GM19099 (cell line): ENCODE results near the gene RABIF.

Experiments used
- POLR2A ChIP-seq: IDR thresholded peaks from 3 replicates; pipeline ENCODE4 v1.6.1; 2011; ENCODE audit warnings: low read depth; ENCODE audit not compliant: insufficient read length; ENCODE audit errors: extremely low read depth

RABIF gene

DNA sequence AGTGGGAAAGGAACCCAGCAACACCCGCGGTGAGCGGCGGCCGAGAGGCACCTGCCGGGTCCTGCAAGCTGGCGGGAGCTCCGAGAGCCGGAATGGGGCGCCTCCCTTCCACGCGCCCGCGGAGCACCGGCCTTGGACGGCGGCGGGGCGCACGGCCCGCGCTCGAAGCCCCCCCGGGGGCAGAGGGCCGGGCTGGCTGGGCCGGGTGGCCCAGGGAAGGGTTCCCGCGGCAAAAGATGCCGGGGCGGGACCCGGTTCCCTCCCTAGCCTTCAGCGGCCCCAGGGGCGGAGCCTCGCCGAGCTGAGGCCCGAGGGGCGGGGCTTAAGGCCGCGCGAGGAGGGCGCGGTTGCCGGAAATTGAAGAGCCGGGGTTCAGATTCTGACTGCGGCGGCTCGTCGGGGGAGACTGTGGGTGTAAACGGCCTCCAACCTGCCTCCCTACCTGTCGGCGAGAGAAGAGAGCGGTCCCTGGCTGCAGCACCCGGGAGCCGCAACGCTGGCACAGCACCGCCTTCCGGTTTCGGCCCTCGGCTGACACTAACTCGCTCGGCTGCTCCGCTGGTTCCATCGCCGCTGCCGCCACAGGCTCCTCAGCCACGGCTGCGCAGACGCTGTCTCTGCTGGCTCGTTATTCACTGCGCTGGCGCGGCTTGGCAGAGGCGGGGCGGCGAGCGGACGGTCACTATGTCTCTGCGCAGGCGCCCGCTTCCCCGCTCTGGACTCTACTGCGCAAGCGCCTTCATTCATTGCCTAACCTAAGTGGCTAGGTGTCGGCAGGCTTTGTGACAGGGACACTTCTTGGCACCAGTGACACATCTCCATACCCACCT, at the start of gene RABIF:
Gene RABIF (minus strand): TSS at position 619 of the 830 bp plus-strand sequence. CDS start 51 bp downstream, at position 568.
- peak; percentile 96 for TF ChIP-seq POLR2A

DNA sequence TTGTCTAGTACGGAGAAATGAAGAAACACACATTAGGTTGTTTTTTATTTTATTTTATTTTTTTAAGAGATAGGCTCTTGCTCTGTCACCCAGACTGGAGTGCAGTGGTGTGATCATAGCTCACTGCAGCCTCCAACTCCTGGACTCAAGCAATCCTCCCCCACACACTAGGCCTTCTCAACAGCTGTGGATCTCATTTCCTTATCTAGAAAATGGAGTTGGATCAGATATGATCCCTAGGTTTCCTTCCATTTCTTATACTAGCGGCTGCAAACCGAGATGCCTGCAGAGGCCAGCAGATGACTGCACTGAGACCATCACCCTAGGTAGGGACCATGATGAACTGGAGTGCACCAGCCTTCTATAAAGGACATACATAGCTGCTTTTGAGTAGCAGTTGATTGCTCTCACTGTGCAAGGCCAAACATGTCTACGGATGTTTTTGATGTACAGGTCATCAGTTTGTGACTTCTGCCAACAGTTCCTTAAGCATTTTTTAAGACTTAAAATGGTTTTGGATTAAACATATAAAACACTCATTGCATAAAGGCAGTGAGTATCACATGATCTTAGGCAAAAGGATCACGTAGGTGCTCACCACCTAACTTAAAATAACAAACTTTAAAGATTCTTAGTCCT, 49.5 kb upstream of the RABIF start:
- no peak for TF ChIP-seq POLR2A

DNA sequence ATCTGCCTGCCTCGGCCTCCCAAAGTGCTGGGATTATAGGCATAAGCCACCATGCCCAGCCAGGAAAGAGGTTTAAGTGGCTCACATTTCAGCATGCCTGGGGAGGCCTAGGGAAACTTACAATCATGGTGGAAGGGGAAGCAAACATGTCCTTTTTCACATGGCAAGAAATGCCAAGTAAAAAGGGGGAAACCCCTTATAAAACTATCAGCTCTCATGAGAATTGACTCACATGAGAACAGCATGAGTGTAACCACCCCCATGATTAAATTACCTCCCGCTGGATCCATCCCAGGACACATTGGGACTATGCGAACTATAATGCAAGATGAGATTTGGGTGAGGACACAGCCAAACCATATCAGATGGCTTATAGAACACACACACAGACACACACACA, 46.9 kb upstream of the RABIF start:
- TF ChIP-seq POLR2A, result no peak

DNA sequence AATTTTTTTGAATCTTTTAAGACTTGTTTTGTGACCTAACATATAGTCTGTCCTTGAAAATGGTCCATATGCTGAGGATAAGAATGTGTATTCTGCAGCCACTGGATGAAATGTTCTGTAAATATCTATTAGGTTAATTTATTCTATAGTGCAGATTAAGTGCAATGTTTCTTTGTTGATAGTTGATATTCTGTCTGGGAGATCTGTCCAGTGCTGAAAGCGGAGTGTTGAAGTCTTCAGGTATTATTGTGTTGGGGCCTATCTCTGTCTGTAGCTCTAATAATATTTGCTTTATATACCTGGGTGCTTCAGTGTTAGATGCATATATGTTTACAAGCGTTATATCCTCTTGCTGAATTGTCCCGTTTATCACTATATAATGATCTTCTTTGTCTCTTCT, 45.8 kb upstream of the RABIF start:
- no peak for TF ChIP-seq POLR2A

GRCh38 chr1:202932476-202932875, 43.5 kb upstream of the RABIF start:
- TF ChIP-seq POLR2A, result no peak

DNA sequence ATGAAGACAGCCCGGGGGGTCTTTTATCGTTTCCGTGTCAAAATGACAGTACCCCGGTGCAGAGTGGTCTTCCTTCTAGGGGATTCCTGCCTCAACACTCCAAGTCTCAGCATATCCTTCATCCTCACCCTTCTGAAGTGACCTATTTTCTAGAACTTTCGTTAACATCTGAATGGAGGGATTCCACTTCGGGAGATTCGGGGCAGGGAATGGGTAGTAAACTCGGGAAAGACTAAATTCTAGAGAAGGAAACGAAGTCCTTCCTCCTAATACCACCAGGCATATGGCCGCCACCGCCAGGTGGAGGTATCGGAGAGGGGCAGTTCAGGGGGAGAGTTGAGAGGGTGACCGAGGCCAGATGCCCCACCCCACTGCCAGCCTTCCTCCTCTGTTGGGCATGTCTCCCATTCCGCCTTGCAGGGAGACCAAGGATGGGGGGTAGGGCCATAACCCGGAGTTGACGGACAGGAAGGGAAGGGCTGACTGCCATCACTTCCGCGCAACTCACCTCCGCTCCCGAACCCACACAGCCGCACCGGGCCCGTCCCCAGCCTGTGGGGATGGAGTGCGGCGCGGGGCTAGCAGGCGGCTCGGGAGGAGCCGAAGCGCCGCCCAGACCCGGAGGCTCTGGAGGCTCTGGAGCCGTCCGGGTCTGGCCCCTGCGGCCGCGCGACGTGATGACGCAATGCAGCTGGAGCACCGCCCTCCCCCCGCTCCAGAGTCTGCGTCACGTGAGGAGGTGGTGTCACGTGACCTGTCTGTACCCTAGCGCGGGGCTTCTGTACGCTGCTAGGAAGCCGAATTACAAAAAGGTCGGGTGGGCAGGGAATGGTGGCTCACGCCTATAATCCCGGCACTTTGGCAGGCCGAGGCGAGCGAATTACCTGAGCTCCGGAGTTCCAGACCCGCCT, 37.9 kb upstream of the RABIF start, which contains the start of gene KLHL12:
Gene KLHL12 (minus strand): TSS at position 654 of the 911 bp plus-strand sequence. CDS start 2,072 bp downstream, outside the sequence.
- TF ChIP-seq POLR2A, result peak; percentile 98

GRCh38 chr1:202923533-202923932, 34.6 kb upstream of the RABIF start:
- no peak for TF ChIP-seq POLR2A

DNA sequence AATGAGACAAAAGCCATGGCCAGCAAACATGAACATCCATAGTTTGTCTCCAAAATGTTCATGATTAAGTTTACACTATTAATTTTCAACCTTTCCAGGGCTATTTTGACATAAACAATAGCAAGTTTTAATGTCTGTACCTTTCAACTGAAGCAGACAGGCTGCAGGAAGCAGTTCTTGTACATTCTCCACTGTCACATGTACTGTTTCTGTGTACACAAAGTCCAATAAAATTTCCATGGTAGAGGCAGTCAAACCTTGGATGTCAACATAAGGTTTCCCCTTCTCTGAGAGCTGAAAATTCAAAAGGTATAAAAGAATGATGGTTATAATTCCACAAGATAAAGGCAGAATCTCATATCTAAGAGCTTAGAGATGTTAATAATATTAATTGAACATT, 30.7 kb upstream of the RABIF start:
- no peak for TF ChIP-seq POLR2A

DNA sequence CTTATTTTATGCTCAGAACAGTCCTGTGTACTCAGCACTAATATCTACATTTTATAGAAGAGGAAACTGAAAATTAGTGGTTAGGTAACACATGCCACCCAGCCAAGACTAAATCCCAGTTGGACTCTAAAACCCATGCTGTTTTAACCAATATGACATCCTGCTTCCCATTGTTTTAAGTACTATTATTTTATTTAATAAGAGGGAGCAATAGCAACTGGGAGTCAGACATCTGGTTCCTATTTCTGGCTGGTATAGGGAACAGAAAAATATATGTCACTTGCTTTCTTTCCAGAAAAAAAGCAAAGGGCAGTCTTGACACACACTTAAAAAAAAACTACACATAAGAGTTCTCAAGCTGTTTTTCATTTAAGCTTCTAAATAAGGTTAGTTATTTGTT, 26.2 kb upstream of the RABIF start:
- TF ChIP-seq POLR2A, result no peak

DNA sequence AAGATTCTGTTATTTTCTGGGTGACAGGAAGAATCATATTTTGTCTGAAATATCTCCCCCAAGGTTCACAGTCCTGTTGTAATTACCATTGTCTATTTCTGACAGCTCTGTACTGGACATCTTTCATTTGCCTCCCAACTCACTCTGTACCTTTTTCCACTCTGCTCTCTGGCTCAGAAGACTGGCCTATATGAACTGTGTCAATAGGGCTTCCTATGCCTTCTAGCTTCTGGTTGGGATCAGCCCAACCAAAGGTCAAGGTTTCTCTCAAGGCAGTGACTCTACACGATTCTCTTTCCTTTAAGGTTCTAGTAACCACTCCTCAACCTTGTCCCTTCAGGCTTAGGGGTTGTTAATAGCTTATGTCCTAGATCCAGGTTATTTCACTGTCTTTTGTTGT, 20.5 kb upstream of the RABIF start:
- no peak for TF ChIP-seq POLR2A

- TF ChIP-seq POLR2A, result no peak
These were observed 20.0 kb upstream of the RABIF start for GRCh38 chr1:202908998-202909397.

DNA sequence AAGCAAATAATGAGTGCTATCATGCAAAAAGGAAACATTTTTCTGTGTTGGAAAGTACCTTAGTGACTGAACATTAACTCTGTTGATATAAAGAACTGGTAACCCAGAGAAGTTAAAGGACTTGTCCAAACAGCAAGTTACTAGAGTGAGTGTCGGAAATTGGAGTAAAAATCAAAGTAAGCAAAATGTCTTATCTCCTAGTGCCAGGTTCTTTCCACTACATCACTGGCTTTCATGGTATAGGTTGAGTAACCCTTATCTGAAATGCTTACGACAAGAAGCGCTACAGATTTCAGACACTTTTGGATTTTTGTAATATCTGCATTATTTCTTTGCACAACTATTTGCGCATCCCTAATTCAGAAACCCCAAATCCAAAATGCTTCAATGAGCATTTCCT, 16.4 kb upstream of the RABIF start:
- no peak for TF ChIP-seq POLR2A

DNA sequence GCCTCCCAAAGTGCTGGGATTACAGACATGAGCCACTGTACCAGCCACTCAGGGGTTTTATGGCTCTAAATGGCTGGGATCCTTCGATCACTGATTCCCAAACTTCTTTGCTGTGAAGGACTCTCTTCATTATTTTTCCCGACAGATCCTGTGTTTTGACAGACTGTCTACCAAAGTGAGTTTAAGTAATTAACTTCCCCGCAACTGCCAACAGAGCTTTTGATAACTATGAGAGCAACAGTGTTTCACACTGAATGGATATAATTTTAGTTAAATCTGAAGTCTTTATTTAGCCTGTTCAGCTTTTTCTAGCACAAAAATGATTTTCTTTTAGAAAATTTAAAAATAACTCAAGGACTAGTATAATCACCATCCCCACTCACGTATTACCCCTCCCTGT, 12.6 kb upstream of the RABIF start:
- TF ChIP-seq POLR2A, result no peak

DNA sequence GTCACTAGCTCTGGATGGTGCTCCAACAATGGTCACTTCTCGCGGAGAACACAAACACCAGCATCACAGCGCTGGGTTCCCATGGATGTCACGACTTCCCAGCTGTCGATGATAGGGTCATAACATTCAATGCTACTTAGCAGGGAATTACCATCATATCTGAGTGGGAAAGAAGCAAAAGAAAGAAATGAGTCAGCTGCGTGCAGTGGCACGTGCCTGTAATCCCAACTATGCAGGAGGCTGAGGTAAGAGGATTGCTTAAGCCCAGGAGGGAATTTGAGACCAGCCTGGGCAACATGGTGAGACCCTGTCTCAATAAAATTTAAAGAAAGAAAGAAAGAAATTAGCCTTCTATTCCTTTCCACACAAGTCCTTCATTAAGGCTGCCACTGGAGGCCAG, 3.6 kb upstream of the RABIF start:
- TF ChIP-seq POLR2A, result no peak

GRCh38 chr1:202890392-202890791, 1.4 kb upstream of the RABIF start:
- TF ChIP-seq POLR2A, result no peak
